ENCODE results near the gene RAB34. TPM values are rescaled to one million over a fixed set of nuclear protein-coding genes. Genes with fewer than 3 reads are reported as not detected.

RAB34 gene
- total RNA-seq, 1 experiment from 2014 or later, result 189 TPM

- H3K4me3 Mint-ChIP-seq, result no peak overlapping the region
- peaks cover 1% of the 10 kb centered on the region; the same call in 1 of the 2 replicates for H3K27me3 Mint-ChIP-seq (ENCODE audit: low read depth)
- peaks cover 39 to 68% (median 43%) of the 10 kb centered on the region in 3 experiments for H3K36me3 Mint-ChIP-seq (ENCODE audit: insufficient read depth in 1 of 3, low read depth in 3 of 3)
- H2AFZ ChIP-seq (ENCODE audit: low read length), result no peak overlapping the region
- H3K79me1 ChIP-seq (ENCODE audit: insufficient read depth, low read depth, low read length, poor library complexity, severe bottlenecking), result no peaks in the 10 kb centered on the region
- no peak overlapping the region for H3T11ph ChIP-seq (ENCODE audit: low read length)
- DNase-seq, result peak; percentile 35
- no peaks in the 10 kb centered on the region for H3K9me3 Mint-ChIP-seq
- H3K9ac ChIP-seq (ENCODE audit: extremely low read depth, insufficient read length, low read length), result no peak overlapping the region
- no peak overlapping the region for H3K56ac ChIP-seq (ENCODE audit: insufficient read length, low read depth, low read length)
- H3K4me1 ChIP-seq (ENCODE audit: insufficient read depth, low read length), result no peaks in the 10 kb centered on the region
- H2BK5ac ChIP-seq (ENCODE audit: insufficient read length, low read length), result no peak overlapping the region
- no peak overlapping the region; a peak in 1 of 7 replicates for H3K27ac Mint-ChIP-seq
- H2BK20ac ChIP-seq (ENCODE audit: low read depth, low read length, poor library complexity, severe bottlenecking), result no peak overlapping the region
- H3K4me2 ChIP-seq (ENCODE audit: insufficient read depth, insufficient read length, low read length), result no peak overlapping the region
- no peaks in the 10 kb centered on the region for H3K27me3 ChIP-seq (ENCODE audit: insufficient read depth, low read length)
- no peak overlapping the region for H3K27ac ChIP-seq (ENCODE audit: insufficient read length, low read depth, low read length)
- H2BK15ac ChIP-seq (ENCODE audit: low read depth, low read length), result no peak overlapping the region
- no peak overlapping the region for H4K91ac ChIP-seq (ENCODE audit: insufficient read length, low read depth, low read length)
- WGBS (ENCODE audit: extremely low coverage, insufficient read length, low lambda C conversion rate), result no CpG with 5 or more reads among the region's 10 CpGs
- no peaks in the 10 kb centered on the region for H3K79me2 ChIP-seq (ENCODE audit: insufficient read depth, low read length)
- no peaks in the 10 kb centered on the region for H4K20me1 ChIP-seq (ENCODE audit: control insufficient read depth, insufficient read depth, insufficient read length)
- no peak overlapping the region for H3K23ac ChIP-seq (ENCODE audit: insufficient read length, low read depth, low read length)
- no peak overlapping the region for H3K4ac ChIP-seq (ENCODE audit: low read depth, low read length)
- no peaks in the 10 kb centered on the region for H3K9me3 ChIP-seq (ENCODE audit: control insufficient read depth, low read depth, low read length)
- no peak for TF ChIP-seq CTCF (conservative IDR thresholded peaks at IDR 0.05)
- H2BK12ac ChIP-seq (ENCODE audit: insufficient read length, low read depth, low read length), result no peak overlapping the region
- no peak overlapping the region for H3K14ac ChIP-seq (ENCODE audit: insufficient read depth, low read length)
- no peak overlapping the region for H4K8ac ChIP-seq (replicated peaks; ENCODE audit: insufficient read length, low read depth, low read length)
- peaks cover 12 to 21% of the 10 kb centered on the region in 2 experiments; a peak in 3 of 4 replicates for H3K4me1 Mint-ChIP-seq
- no peak overlapping the region for H2AK5ac ChIP-seq (ENCODE audit: insufficient read length, low read length)
- H2BK120ac ChIP-seq (ENCODE audit: low read depth, low read length, poor library complexity, severe bottlenecking), result no peak overlapping the region
- no peaks in the 10 kb centered on the region for H3K23me2 ChIP-seq (ENCODE audit: insufficient read length, low read depth, low read length, poor library complexity, severe bottlenecking)
- H3K18ac ChIP-seq (ENCODE audit: insufficient read length, low read depth, low read length), result no peak overlapping the region
- no peak overlapping the region for H4K5ac ChIP-seq (ENCODE audit: insufficient read length, low read depth, low read length)
These were observed 34.1 kb upstream of the RAB34 start for GRCh38 chr17:28751600-28752366.

All from H9 (cell line).